Colonic mucosa (tissue), 4 donors: ENCODE results near the gene TMEM178B. TPM values are rescaled to one million over a fixed set of nuclear protein-coding genes. Genes with fewer than 3 reads are reported as not detected.
"Not testable (repeated sequence)": the region's sequence is repeated elsewhere in the genome, so short reads cannot be mapped to it uniquely, and the experiment has no call there.

Experiments used
- DNase-seq: peaks from one replicate; pipeline ENCODE4 v3.0.0-alpha.2; 2020
- H3K27ac ChIP-seq: fragments of 200-600 bp; one replicate; pipeline ENCODE4 v1.8.0; 2021
- H3K27me3 ChIP-seq: fragments of 200-600 bp; one replicate; pipeline ENCODE4 v1.8.0; 2021
- H3K36me3 ChIP-seq: fragments of 200-600 bp; one replicate; pipeline ENCODE4 v1.8.0; 2021
- H3K4me1 ChIP-seq: fragments of 200-600 bp; one replicate; pipeline ENCODE4 v1.8.0; 2021; ENCODE audit warnings: mild to moderate bottlenecking
- H3K4me3 ChIP-seq: fragments of 200-600 bp; one replicate; pipeline ENCODE4 v1.8.0; 2021
- H3K9ac ChIP-seq, 2 donors: one replicate each; pipeline ENCODE4 v1.7.0; 2013; ENCODE audit warnings: control low read depth in 2 of 2, low read depth in 2 of 2, low read length in 2 of 2
- H3K9me3 ChIP-seq: fragments of 200-600 bp; one replicate; pipeline ENCODE4 v1.8.0; 2021
- intact Hi-C: fragments of 100-400 bp; cut with DNase I; formaldehyde crosslinking; loops from one replicate; pipeline ENCODE4 v1.14.1; 2022
- total RNA-seq, 2 donors: library from RNA; stranded (reverse); fragmentation: NEBNext Ultra II Directional in 1 of 2; extraction: Animal tissue kit (Norgen Biotek cat#: 25700) in 1 of 2; gene quantifications; one replicate each; pipeline ENCODE4 v1.2.1, GENCODE V29; 2021
- TF ChIP-seq, protein P1 (sequence below): fragments of 200-600 bp; IDR thresholded peaks from one replicate; pipeline ENCODE4 v1.8.0; 2022; ENCODE audit warnings: antibody characterized with exemption, mild to moderate bottlenecking
- donor health status: healthy.
- donor health status: DM: no; HTN: no; CAD: no.
- donor health status: DM: no; HTN: no; CAD: no.

Gene TMEM178B
- total RNA-seq, 2 donors from 2014 or later: 0.17 to 1.1 TPM

DNA sequence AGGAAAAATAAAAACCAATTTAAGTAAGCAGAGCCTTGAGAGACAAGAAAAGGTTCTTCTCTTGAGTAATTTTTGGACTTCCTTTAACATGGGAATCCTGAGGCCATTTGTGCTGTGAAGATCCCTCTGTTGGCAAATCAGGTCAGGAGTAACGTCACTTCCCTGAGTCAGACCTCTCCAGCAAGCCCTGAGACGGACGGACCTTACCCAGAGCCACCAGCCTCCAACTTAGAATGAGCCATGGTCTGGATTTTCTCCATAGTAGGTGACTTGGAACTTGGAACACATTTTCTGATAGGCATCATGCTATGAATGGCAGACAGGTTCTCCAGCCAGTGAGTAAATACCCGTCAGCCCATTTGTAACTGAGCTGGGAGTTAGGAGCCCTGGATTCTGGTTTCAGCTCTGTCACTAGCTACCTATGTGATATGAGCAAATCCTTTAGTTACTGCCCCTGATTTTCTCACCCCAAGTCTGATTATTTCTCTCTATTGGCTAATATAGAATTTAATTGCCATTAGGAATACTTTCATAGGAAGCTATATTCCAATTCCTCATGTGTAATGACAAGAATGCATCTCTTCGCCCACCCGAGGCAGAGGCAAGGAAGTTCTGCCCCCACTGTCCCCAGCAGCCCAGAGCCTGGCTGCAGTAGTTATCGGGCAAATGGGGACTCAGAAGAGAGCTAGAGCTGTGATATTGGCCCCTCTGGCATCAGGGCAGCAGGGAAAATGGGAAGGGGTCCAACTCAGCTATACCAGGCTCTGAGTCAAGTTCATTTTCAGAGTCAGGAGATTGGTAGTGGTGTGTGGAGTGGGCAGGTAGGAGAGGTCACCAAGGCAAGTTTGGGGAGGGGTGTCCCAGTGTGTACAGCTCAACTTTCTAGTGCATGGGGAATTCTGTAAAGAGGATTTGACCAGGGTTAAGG lies 323.6 kb downstream of the TMEM178B start:
- H3K4me1 ChIP-seq: no peaks in the 10 kb centered on the region
- no peak for DNase-seq
- no peaks in the 10 kb centered on the region for H3K27me3 ChIP-seq
- TF ChIP-seq, protein P1, sequence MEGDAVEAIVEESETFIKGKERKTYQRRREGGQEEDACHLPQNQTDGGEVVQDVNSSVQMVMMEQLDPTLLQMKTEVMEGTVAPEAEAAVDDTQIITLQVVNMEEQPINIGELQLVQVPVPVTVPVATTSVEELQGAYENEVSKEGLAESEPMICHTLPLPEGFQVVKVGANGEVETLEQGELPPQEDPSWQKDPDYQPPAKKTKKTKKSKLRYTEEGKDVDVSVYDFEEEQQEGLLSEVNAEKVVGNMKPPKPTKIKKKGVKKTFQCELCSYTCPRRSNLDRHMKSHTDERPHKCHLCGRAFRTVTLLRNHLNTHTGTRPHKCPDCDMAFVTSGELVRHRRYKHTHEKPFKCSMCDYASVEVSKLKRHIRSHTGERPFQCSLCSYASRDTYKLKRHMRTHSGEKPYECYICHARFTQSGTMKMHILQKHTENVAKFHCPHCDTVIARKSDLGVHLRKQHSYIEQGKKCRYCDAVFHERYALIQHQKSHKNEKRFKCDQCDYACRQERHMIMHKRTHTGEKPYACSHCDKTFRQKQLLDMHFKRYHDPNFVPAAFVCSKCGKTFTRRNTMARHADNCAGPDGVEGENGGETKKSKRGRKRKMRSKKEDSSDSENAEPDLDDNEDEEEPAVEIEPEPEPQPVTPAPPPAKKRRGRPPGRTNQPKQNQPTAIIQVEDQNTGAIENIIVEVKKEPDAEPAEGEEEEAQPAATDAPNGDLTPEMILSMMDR: no peak
- no peaks in the 10 kb centered on the region for H3K9me3 ChIP-seq
- H3K36me3 ChIP-seq: no peaks in the 10 kb centered on the region
- no peak overlapping the region for H3K27ac ChIP-seq
- intact Hi-C loops: no loop called here
- H3K4me3 ChIP-seq: no peak overlapping the region
- H3K9ac ChIP-seq: no peak overlapping the region

DNA sequence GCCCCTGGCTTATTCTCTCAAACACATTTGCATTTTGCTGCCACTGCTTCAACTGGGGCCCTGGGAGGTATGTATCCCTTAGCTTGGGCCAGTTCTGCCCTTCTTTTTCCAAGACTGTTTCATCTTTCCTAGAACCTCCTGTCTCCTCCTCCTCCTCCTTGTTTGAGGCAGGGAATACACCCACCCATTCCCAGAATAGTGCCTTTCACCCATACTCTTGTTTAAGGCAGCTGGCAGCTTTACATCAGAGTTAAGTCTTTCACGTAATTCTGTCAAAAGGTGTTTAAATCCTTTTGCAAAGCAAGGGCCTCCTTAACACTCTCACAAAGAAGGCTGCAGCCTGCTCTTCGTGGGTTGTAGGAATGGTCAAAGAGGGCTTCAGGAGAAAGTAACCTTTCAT lies 326.5 kb downstream of the TMEM178B start:
- Histone ChIP-seq H3K27ac (no peak overlapping the region), H3K9me3 (no peaks in the 10 kb centered on the region), H3K9ac (no peak overlapping the region), H3K4me3 (no peak overlapping the region), H3K4me1 (no peaks in the 10 kb centered on the region), H3K27me3 (no peaks in the 10 kb centered on the region), H3K36me3 (no peaks in the 10 kb centered on the region)
- TF ChIP-seq, protein P1: no peak
- no peak for DNase-seq
- intact Hi-C loops: no loop called here

DNA sequence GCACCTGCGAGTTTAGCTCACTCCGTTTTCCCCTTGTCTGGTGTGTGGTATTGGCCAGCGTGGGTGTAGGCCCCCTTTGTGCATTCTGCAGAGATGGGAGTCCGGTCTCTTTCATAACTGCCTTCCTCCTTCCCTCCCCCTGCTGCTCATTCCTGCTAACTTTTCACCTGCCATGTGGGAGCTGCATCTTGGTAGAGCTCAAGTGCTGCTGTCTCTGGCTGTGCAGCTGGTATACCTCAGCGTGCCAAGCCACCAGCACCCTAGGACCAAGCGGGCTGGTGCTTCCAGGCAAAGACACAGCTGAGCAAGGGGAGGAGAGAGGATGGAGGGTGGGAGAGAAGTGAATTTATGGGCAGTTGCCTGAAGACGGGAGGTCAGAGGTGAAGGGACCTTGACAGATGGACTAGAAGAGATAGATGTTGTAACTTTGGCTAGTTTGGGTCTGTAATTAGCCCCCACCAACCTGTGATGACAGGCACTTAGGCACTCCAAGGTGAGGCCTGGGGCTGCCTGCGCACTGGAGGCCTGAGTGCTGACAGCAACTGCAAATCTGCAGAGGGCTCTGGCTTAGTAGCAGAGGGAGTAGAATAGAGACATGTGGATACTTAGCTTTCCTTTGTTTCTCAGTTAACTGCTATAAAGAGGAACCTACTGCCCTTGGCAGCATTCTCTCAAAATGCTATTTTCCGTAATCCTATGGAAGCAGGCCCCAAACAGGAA lies 328.6 kb downstream of the TMEM178B start:
- no peak overlapping the region for H3K4me3 ChIP-seq
- H3K27ac ChIP-seq: no peak overlapping the region
- H3K9me3 ChIP-seq: no peaks in the 10 kb centered on the region
- no peaks in the 10 kb centered on the region for H3K27me3 ChIP-seq
- H3K36me3 ChIP-seq: no peaks in the 10 kb centered on the region
- intact Hi-C loops: no loop called here
- H3K9ac ChIP-seq: no peak overlapping the region
- H3K4me1 ChIP-seq: no peaks in the 10 kb centered on the region
- TF ChIP-seq, protein P1: no peak
- no peak for DNase-seq

DNA sequence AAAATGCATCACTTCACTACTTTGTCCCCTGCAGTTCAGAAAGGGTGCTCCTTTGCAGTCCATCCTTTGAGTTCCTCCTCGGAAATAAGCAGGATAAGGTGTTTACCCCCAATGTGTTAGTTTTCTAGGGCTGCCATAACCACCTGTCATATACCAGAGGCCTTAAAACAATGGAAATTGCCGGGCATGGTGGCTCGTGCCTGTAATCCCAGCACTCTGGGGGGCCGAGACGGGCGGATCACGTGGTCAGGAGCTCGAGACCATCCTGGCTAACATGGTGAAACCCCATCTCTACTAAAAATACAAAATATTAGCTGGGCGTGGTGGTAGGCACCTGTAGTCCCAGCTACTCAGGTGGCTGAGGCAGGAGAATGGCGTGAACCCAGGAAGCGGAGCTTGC lies 330.0 kb downstream of the TMEM178B start:
- intact Hi-C loops, DNase-seq, H3K36me3 ChIP-seq, H3K4me3 ChIP-seq, H3K9ac ChIP-seq, H3K9me3 ChIP-seq, H3K27ac ChIP-seq, H3K27me3 ChIP-seq, H3K4me1 ChIP-seq: not testable (repeated sequence)

DNA sequence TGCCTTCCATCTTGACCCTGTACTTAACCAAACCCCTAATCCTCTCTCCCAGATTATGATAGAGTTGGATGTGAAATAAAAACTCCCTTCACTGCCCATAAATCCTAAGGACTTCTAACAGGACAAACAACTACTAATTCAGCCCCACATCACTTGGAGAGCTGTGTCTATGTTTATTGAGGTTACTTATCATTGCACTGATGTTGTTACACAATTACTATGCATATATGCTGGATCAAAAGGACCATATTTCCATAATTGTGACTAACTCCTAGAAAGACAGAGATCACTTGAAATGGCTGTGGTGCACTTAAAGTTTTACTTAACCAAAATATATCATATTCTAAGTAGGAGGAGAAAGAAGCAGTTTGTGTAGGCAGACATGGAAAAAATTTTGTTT lies 332.5 kb downstream of the TMEM178B start:
- TF ChIP-seq, protein P1: no peak
- no peak for DNase-seq
- H3K36me3 ChIP-seq: no peaks in the 10 kb centered on the region
- no peak overlapping the region for H3K9ac ChIP-seq
- H3K27me3 ChIP-seq: no peaks in the 10 kb centered on the region
- H3K4me1 ChIP-seq: no peaks in the 10 kb centered on the region
- no peaks in the 10 kb centered on the region for H3K9me3 ChIP-seq
- H3K4me3 ChIP-seq: no peak overlapping the region
- intact Hi-C loops: no loop called here
- H3K27ac ChIP-seq: no peak overlapping the region

DNA sequence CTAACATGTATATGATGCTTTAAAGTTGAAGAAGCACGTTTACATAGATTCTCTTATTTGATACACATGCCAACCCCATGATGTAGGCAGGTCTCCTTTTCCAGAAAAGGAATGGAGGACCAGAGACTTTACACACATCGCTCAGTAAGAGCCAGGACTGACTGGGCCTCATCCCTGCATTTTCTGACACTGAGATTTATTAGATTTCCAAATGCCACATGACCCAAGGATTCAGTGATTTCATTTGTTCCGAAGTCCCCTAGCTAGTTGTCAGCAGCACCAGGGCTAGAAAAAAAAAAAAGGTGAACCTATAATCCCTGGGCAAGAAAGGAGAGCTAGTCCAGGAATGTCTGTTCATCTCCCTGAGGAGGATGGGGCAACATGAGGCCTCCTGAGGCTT lies 334.0 kb downstream of the TMEM178B start:
- TF ChIP-seq, protein P1: no peak

More for the DNA sequence above, 334.0 kb downstream of the TMEM178B start:
- Histone ChIP-seq H3K4me1 (no peaks in the 10 kb centered on the region), H3K4me3 (no peak overlapping the region), H3K9ac (no peak overlapping the region), H3K9me3 (no peaks in the 10 kb centered on the region), H3K27ac (no peak overlapping the region), H3K27me3 (no peaks in the 10 kb centered on the region), H3K36me3 (no peaks in the 10 kb centered on the region)
- intact Hi-C loops: no loop called here
- DNase-seq: no peak
